ENCODE results near the gene ENGASE.

ENGASE gene

GRCh38 chr17:79047923-79048825 is 26.4 kb upstream of the ENGASE start:
- DNase-seq (ENCODE audit: low read depth), result no peak
- no peak overlapping the region for H3K4me3 ChIP-seq (ENCODE audit: low read length)
- no peak for TF ChIP-seq CTCF (conservative IDR thresholded peaks at IDR 0.05; ENCODE audit: low read depth, low read length)

GRCh38 chr17:79048826-79049755 is 25.5 kb upstream of the ENGASE start:
- no peak for DNase-seq (ENCODE audit: low read depth)
- no peak overlapping the region for H3K4me3 ChIP-seq (ENCODE audit: low read length)
- no peak for TF ChIP-seq CTCF (conservative IDR thresholded peaks at IDR 0.05; ENCODE audit: low read depth, low read length)

GRCh38 chr17:79049821-79050220 is 24.8 kb upstream of the ENGASE start:
- DNase-seq (ENCODE audit: low read depth), result no peak
- TF ChIP-seq CTCF (conservative IDR thresholded peaks at IDR 0.05; ENCODE audit: low read depth, low read length), result no peak

GRCh38 chr17:79050551-79050950 is 24.1 kb upstream of the ENGASE start:
- H3K4me3 ChIP-seq (ENCODE audit: low read length), result no peak overlapping the region
- no peak for TF ChIP-seq CTCF (conservative IDR thresholded peaks at IDR 0.05; ENCODE audit: low read depth, low read length)
- no peak for DNase-seq (ENCODE audit: low read depth)

More at GRCh38 chr17:79049821-79050220, 24.8 kb upstream of the ENGASE start:
- H3K4me3 ChIP-seq (ENCODE audit: low read length), result no peak overlapping the region

GRCh38 chr17:79051306-79051705 is 23.3 kb upstream of the ENGASE start:
- TF ChIP-seq CTCF (conservative IDR thresholded peaks at IDR 0.05; ENCODE audit: low read depth, low read length), result no peak
- no peak for DNase-seq (ENCODE audit: low read depth)
- no peak overlapping the region for H3K4me3 ChIP-seq (ENCODE audit: low read length)

- no peak for DNase-seq (ENCODE audit: low read depth)
- TF ChIP-seq CTCF (conservative IDR thresholded peaks at IDR 0.05; ENCODE audit: low read depth, low read length), result no peak
- H3K4me3 ChIP-seq (ENCODE audit: low read length), result no peak overlapping the region
Measured at GRCh38 chr17:79052131-79052530, 22.5 kb upstream of the ENGASE start.

All from retinal pigment epithelial cell (primary cell).